Testis (tissue), 3 donors: ENCODE data around the gene JUP. TPM values are rescaled to one million over a fixed set of nuclear protein-coding genes. Genes with fewer than 3 reads are reported as not detected.

ENCODE experiments used
- DNase-seq: peaks from one replicate; pipeline ENCODE4 v3.0.0-alpha.2; 2019
- H3K27ac ChIP-seq, 2 donors: fragments of 200-600 bp; sonication (generic); one replicate each; pipeline ENCODE4 v1.5.1; 2019
- H3K27me3 ChIP-seq: fragments of 200-600 bp; sonication (generic); one replicate; pipeline ENCODE4 v1.5.1; 2019
- H3K36me3 ChIP-seq: fragments of 200-600 bp; sonication (generic); one replicate; pipeline ENCODE4 v1.5.1; 2017; ENCODE audit warnings: low read depth; ENCODE audit errors: missing control alignments
- H3K4me1 ChIP-seq: fragments of 200-600 bp; sonication (generic); one replicate; pipeline ENCODE4 v1.5.1; 2019
- H3K4me3 ChIP-seq, 2 donors: fragments of 200-600 bp; sonication (generic); one replicate each; pipeline ENCODE4 v1.5.1; 2017 to 2019
- H3K9me3 ChIP-seq: fragments of 200-600 bp; sonication (generic); one replicate; pipeline ENCODE4 v1.5.1; 2017
- POLR2A ChIP-seq: fragments of 450-650 bp; IDR thresholded peaks from one replicate; pipeline ENCODE4 v1.6.1; 2017; ENCODE audit warnings: antibody characterized with exemption, mild to moderate bottlenecking, moderate library complexity
- WGBS, 2 donors: methylation state at CpG; one replicate each; pipeline ENCODE4 v1.1.5; 2018; 5-methylcytosine and 5-hydroxymethylcytosine counted together
- intact Hi-C: fragments of 100-400 bp; cut with DNase I; formaldehyde crosslinking; loops from one replicate; pipeline ENCODE4 v1.15.1; 2023; ENCODE audit warnings: low total_unique reads
- polyA plus RNA-seq: library from polyadenylated mRNA; stranded (reverse); fragments of 350-450 nt; fragmentation: Illumina TruSeq; extraction: RNeasy Lipid Tissue Mini Kit (QIAGEN cat#74804); gene quantifications from one replicate; pipeline ENCODE4 v1.2.3, GENCODE V29; 2014; ENCODE audit warnings: low read depth, low replicate concordance; ENCODE audit not compliant: insufficient read depth
- total RNA-seq, 2 donors: library from RNA; depleted of rRNA; stranded (reverse); fragments of >200 nt; gene quantifications; one replicate each; pipeline ENCODE4 v1.2.3, GENCODE V29; 2016
- TF ChIP-seq, protein P1 (sequence below), 3 experiments: fragments of 450-650 bp in 2 of 3; fragments of 200-600 bp in 1 of 3; sonication (generic) in 1 of 3; IDR thresholded peaks; one replicate each; pipeline ENCODE4 v1.5.1; 2016 to 2019; ENCODE audit warnings: antibody characterized with exemption in 3 of 3, mild to moderate bottlenecking in 2 of 3, moderate library complexity in 1 of 3

JUP gene
- total and polyA plus RNA-seq, 3 donors from 2014 or later = 22.5 to 38.9 (median 36.8) TPM

DNA sequence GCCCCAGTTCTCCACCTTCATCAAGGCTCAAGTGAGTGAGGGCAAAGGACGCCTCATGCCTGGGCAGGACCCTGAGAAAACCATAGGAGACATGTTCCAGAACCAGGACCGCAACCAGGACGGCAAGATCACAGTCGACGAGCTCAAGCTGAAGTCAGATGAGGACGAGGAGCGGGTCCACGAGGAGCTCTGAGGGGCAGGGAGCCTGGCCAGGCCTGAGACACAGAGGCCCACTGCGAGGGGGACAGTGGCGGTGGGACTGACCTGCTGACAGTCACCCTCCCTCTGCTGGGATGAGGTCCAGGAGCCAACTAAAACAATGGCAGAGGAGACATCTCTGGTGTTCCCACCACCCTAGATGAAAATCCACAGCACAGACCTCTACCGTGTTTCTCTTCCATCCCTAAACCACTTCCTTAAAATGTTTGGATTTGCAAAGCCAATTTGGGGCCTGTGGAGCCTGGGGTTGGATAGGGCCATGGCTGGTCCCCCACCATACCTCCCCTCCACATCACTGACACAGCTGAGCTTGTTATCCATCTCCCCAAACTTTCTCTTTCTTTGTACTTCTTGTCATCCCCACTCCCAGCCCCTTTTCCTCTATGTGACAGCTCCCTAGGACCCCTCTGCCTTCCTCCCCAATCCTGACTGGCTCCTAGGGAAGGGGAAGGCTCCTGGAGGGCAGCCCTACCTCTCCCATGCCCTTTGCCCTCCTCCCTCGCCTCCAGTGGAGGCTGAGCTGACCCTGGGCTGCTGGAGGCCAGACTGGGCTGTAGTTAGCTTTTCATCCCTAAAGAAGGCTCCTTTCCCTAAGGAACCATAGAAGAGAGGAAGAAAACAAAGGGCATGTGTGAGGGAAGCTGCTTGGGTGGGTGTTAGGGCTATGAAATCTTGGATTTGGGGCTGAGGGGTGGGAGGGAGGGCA lies 36.0 kb upstream of the JUP start:
- no peaks in the 10 kb centered on the region for H3K36me3 ChIP-seq
- H3K9me3 ChIP-seq = no peaks in the 10 kb centered on the region
- no peaks in the 10 kb centered on the region for H3K27me3 ChIP-seq
- intact Hi-C loops = no loop called here
- DNase-seq = no peak
- no peak overlapping the region for H3K4me3 ChIP-seq
- WGBS, 2 donors = 84 to 85% methylated on average over 12 of the region's 12 CpGs
- TF ChIP-seq, protein P1, sequence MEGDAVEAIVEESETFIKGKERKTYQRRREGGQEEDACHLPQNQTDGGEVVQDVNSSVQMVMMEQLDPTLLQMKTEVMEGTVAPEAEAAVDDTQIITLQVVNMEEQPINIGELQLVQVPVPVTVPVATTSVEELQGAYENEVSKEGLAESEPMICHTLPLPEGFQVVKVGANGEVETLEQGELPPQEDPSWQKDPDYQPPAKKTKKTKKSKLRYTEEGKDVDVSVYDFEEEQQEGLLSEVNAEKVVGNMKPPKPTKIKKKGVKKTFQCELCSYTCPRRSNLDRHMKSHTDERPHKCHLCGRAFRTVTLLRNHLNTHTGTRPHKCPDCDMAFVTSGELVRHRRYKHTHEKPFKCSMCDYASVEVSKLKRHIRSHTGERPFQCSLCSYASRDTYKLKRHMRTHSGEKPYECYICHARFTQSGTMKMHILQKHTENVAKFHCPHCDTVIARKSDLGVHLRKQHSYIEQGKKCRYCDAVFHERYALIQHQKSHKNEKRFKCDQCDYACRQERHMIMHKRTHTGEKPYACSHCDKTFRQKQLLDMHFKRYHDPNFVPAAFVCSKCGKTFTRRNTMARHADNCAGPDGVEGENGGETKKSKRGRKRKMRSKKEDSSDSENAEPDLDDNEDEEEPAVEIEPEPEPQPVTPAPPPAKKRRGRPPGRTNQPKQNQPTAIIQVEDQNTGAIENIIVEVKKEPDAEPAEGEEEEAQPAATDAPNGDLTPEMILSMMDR (IDR thresholded peaks at IDR 0.05) = no peak
- TF ChIP-seq POLR2A = no peak
- H3K4me1 ChIP-seq = no peaks in the 10 kb centered on the region
- no peak overlapping the region for H3K27ac ChIP-seq

DNA sequence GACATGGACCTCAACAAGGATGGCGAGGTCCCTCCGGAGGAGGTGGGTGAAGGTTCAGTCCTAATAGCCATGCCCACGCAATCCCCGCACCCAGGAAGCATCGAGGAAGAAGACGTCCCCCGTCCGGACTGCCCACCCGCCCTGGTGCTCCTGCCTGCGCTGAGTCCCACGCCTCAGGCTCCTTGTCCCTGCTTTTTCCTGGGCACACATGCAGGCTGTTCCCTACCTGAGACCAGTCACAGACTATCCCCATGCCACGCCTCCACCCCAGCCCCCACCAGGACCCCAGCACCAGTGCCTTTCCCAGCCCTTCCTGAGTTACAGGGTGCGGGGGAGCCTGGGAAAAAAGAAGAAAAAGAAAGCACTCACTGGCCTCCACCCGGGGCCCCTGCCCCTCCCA lies 35.3 kb upstream of the JUP start:
- TF ChIP-seq, protein P1 (IDR thresholded peaks at IDR 0.05) = no peak
- no peak for TF ChIP-seq POLR2A
- WGBS, 2 donors = 83 to 89% methylated on average over 11 to 14 of the region's 14 CpGs
- H3K27ac ChIP-seq = no peak overlapping the region
- H3K9me3 ChIP-seq = no peaks in the 10 kb centered on the region
- intact Hi-C loops = no loop called here
- no peaks in the 10 kb centered on the region for H3K27me3 ChIP-seq
- H3K36me3 ChIP-seq = no peaks in the 10 kb centered on the region
- H3K4me3 ChIP-seq = no peak overlapping the region
- no peaks in the 10 kb centered on the region for H3K4me1 ChIP-seq
- no peak for DNase-seq

DNA sequence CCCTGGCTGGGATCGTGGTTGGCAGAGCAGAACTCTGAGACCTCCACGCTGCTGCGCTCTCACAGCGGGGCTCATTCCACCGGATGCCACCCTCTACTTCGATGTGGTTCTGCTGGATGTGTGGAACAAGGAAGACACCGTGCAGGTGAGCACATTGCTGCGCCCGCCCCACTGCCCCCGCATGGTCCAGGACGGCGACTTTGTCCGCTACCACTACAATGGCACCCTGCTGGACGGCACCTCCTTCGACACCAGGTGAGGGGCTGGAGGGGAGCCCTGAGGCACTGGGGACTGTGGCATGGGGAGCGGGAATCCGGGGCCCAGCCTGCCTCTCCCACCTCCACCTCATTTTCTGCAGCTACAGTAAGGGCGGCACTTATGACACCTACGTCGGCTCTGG lies 31.5 kb upstream of the JUP start:
- no peak for DNase-seq
- Histone ChIP-seq H3K36me3 (no peaks in the 10 kb centered on the region), H3K27ac (no peak overlapping the region), H3K27me3 (no peaks in the 10 kb centered on the region), H3K9me3 (no peaks in the 10 kb centered on the region), H3K4me3 (no peak overlapping the region), H3K4me1 (peaks cover 8% of the 10 kb centered on the region)
- intact Hi-C loops = no loop called here
- TF ChIP-seq, protein P1 (IDR thresholded peaks at IDR 0.05) = no peak
- 93 to 99% methylated on average over 18 to 20 of the region's 20 CpGs for WGBS, 2 donors

DNA sequence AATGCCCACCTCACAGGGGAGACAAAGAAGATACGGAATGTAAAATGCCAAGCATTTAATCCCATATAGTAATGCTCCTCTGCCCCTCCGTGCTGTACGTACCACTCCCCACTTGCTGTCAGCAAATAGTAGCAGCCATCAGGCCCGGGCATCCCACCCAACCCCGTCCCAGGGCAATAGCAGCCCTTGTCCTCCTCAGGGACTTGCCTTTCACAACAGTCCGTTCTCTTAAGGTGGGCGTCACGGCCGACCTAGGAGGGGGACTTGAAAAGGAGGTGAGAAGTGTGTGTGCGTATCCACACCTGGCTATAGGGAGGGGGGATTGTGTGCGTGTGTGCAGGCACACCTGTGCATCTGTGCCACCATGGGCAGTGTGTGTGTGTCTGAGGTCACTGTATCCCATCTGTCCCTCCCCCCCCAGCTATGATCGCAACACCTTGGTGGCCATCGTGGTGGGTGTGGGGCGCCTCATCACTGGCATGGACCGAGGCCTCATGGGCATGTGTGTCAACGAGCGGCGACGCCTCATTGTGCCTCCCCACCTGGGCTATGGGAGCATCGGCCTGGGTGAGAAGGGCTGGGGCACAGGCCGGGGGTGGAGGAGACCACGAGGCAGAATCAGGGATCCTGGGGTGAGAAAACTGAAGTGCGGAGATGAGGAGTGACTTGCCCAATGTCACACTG lies 30.3 kb upstream of the JUP start:
- 95 to 97% methylated on average over 21 to 23 of the region's 23 CpGs for WGBS, 2 donors
- Histone ChIP-seq H3K36me3 (no peaks in the 10 kb centered on the region), H3K4me3 (no peak overlapping the region), H3K27ac (no peak overlapping the region), H3K4me1 (peaks cover 8% of the 10 kb centered on the region), H3K27me3 (no peaks in the 10 kb centered on the region), H3K9me3 (no peaks in the 10 kb centered on the region)
- intact Hi-C loops = no loop called here
- TF ChIP-seq POLR2A = no peak
- TF ChIP-seq, protein P1 (IDR thresholded peaks at IDR 0.05) = no peak
- DNase-seq = no peak
